ENCODE data around the gene TAS2R20. TPM values are rescaled to one million over a fixed set of nuclear protein-coding genes. Genes with fewer than 3 reads are reported as not detected.

The TAS2R20 gene
- total RNA-seq, 1 experiment from 2014 or later = 0.81 TPM

- Mint-ChIP-seq H3K4me1 (no peaks in the 10 kb centered on the region), H3K36me3 (peaks cover 12% of the 10 kb centered on the region), H3K4me3 (no peak overlapping the region), H3K27me3 (ENCODE audit: low read depth) (no peaks in the 10 kb centered on the region), H3K27ac (no peak overlapping the region), H3K9me3 (peaks cover 10% of the 10 kb centered on the region)
- POLR2A ChIA-PET = no interaction called here
- DNase-seq (ENCODE audit: low spot score) (no peak), ATAC-seq (no peak)
- TF ChIP-seq ERG (CRISPR knock-in tag; IDR thresholded peaks at IDR 0.05) (no peak), ZNF263 (CRISPR knock-in tag; IDR thresholded peaks at IDR 0.05; ENCODE audit: low read depth) (no peak), ZNF232 (CRISPR knock-in tag; IDR thresholded peaks at IDR 0.05) (no peak), JUN (CRISPR knock-in tag; IDR thresholded peaks at IDR 0.05) (no peak), ZNF281 (CRISPR knock-in tag; IDR thresholded peaks at IDR 0.05) (no peak), NFYB (CRISPR knock-in tag; conservative IDR thresholded peaks at IDR 0.05; ENCODE audit: low read depth) (no peak), HMGXB4 (CRISPR knock-in tag; IDR thresholded peaks at IDR 0.05) (no peak), ZNF425 (CRISPR knock-in tag; conservative IDR thresholded peaks at IDR 0.05) (no peak), OVOL2 (CRISPR knock-in tag; IDR thresholded peaks at IDR 0.05; ENCODE audit: borderline replicate concordance) (no peak), FOXP1 (CRISPR knock-in tag; IDR thresholded peaks at IDR 0.05; ENCODE audit: borderline replicate concordance) (no peak)
- TF ChIP-seq, protein P1, sequence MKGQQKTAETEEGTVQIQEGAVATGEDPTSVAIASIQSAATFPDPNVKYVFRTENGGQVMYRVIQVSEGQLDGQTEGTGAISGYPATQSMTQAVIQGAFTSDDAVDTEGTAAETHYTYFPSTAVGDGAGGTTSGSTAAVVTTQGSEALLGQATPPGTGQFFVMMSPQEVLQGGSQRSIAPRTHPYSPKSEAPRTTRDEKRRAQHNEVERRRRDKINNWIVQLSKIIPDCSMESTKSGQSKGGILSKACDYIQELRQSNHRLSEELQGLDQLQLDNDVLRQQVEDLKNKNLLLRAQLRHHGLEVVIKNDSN (CRISPR knock-in tag; IDR thresholded peaks at IDR 0.05) = no peak
- TF ChIP-seq, protein P2, sequence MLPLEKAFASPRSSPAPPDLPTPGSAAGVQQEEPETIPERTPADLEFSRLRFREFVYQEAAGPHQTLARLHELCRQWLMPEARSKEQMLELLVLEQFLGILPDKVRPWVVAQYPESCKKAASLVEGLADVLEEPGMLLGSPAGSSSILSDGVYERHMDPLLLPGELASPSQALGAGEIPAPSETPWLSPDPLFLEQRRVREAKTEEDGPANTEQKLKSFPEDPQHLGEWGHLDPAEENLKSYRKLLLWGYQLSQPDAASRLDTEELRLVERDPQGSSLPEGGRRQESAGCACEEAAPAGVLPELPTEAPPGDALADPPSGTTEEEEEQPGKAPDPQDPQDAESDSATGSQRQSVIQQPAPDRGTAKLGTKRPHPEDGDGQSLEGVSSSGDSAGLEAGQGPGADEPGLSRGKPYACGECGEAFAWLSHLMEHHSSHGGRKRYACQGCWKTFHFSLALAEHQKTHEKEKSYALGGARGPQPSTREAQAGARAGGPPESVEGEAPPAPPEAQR (CRISPR knock-in tag; IDR thresholded peaks at IDR 0.05) = no peak
- CTCF ChIA-PET = no interaction called here
These were observed 25.3 kb upstream of the TAS2R20 start for GRCh38 chr12:11023387-11023786.

DNA sequence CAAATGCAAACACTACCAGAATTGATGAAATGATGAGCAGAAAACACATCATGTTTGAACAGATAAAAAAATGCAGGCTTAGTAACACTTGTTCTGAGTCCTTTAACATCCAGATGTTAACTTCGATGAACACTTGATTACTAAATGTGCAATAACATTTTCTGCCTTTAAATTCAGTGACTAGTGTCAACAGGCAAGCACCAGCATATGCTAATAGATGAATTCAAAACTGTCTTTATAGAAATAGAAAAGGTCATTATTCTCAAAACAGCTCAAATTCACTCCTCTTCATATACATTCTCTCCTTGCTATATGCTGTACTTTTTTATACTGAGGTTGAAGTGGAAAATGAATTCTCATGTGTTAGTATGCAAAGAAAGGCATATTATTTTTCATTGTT is 24.4 kb upstream of the TAS2R20 start, which contains the start of gene TAS2R19:
TAS2R19 (minus strand) TSS at position 101 of the 400 bp plus-strand sequence; CDS start at position 52, 49 bp downstream.
- no peak within 1 kb of the TSS for H3K27ac Mint-ChIP-seq
- CTCF ChIA-PET = no interaction called here
- H3K4me1 Mint-ChIP-seq = no peaks in the 10 kb centered on the region
- DNase-seq (ENCODE audit: low spot score) (no peak), ATAC-seq (no peak)
- H3K9me3 Mint-ChIP-seq = peaks cover 10% of the 10 kb centered on the region
- no peaks in the 10 kb centered on the region for H3K27me3 Mint-ChIP-seq (ENCODE audit: low read depth)
- no peak within 1 kb of the TSS for H3K4me3 Mint-ChIP-seq
- POLR2A ChIA-PET = no interaction called here
- H3K36me3 Mint-ChIP-seq = peaks cover 12% of the 10 kb centered on the region
- no peak for TF ChIP-seq NFE2L1 (CRISPR knock-in tag; IDR thresholded peaks at IDR 0.05)
- TF ChIP-seq ETV6 (CRISPR knock-in tag; IDR thresholded peaks at IDR 0.05) = no peak
- TF ChIP-seq PRDM15 (CRISPR knock-in tag; IDR thresholded peaks at IDR 0.05) = no peak
- TF ChIP-seq AR (CRISPR knock-in tag; IDR thresholded peaks at IDR 0.05) = no peak
- no peak for TF ChIP-seq ZNF671 (CRISPR knock-in tag; IDR thresholded peaks at IDR 0.05)
- TF ChIP-seq ELF4 (CRISPR knock-in tag; IDR thresholded peaks at IDR 0.05; ENCODE audit: low read depth) = no peak
